Epithelial cell of esophagus (primary cell): Measurements from ENCODE around the gene ZNF282.

Experiments
- DNase-seq: peaks from one replicate; pipeline ENCODE4 v3.0.0; 2010; ENCODE audit warnings: low read depth
- H3K4me3 ChIP-seq: 2 replicates; pipeline ENCODE4 v1.5.1; 2011; ENCODE audit warnings: mild to moderate bottlenecking, low read length, control low read depth
- TF ChIP-seq, protein P1 (sequence below): IDR thresholded peaks from 2 replicates; pipeline ENCODE4 v1.5.1; 2011; ENCODE audit warnings: low read depth, mild to moderate bottlenecking, low read length, control low read depth, inconsistent platforms; ENCODE audit not compliant: insufficient read depth; ENCODE audit errors: missing control alignments

The ZNF282 gene

GRCh38 chr7:149217570-149217969 lies 22.2 kb downstream of the ZNF282 start:
- TF ChIP-seq, protein P1, sequence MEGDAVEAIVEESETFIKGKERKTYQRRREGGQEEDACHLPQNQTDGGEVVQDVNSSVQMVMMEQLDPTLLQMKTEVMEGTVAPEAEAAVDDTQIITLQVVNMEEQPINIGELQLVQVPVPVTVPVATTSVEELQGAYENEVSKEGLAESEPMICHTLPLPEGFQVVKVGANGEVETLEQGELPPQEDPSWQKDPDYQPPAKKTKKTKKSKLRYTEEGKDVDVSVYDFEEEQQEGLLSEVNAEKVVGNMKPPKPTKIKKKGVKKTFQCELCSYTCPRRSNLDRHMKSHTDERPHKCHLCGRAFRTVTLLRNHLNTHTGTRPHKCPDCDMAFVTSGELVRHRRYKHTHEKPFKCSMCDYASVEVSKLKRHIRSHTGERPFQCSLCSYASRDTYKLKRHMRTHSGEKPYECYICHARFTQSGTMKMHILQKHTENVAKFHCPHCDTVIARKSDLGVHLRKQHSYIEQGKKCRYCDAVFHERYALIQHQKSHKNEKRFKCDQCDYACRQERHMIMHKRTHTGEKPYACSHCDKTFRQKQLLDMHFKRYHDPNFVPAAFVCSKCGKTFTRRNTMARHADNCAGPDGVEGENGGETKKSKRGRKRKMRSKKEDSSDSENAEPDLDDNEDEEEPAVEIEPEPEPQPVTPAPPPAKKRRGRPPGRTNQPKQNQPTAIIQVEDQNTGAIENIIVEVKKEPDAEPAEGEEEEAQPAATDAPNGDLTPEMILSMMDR, result no peak
- H3K4me3 ChIP-seq, result no peak overlapping the region
- no peak for DNase-seq

DNA sequence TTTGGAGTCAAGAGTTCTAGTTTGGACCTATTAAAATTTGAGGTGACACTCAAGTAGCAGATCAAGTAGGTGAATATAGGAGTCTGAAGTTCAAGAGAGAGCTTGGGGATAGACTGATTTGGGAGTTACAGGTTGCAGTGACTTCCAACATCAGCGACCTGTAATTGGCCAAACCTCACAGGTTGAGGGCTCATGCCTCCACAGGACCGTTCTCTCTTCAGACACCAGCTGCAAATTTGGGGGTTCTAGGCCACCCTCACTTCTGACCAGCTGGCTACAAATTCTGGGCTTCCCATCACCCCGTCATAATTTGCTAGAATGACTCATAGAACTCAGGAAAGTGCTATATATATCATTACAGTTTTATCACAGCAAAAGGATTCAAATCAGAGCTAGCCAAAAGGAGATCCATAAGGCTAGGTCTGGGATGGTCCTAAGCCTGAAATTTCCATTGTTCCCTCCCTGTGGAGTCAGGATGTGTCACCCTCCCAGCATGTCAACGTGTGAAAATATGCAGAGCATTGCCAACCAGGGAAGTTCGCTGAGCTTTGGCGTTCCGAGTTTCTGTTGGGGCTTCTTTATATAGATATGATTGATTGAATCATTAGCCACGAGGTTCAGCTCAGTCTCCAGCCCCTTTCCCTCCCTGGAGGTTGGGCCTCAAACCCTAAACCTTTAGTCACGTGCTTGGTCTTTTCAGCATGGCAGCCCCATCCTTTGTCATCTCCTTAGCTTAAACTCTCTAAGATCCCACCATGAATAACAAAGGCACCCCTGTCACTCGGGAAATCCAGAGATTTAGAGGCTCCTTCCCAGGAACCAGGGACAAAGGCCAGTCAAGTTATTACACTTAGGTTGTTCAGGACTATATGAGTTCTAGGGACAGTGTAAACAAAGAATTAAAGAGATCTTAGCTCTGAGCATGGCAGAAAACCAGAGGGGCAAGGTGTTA lies 23.4 kb downstream of the ZNF282 start:
- TF ChIP-seq, protein P1, result no peak
- H3K4me3 ChIP-seq, result no peak overlapping the region
- no peak for DNase-seq

DNA sequence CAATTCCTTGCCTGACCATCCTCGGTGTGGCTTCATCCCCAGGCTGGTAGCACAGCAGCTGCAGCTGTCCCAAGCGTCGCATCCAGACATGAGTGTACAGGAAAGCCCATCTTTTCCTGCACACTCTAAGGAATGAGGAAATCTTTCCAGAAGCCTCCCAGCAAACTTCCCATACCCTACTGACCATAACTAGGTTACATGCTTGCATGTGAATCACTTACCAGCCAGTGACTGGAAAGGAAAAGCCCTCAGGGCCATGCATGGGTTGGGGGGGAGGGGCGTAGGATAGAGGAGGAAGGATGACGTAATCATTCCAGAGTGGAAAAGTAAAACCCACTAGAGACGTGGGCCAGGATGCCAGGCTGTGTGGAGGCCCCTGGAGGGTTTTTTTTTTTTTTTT lies 25.2 kb downstream of the ZNF282 start:
- no peak overlapping the region for H3K4me3 ChIP-seq
- DNase-seq, result peak; percentile 87
- TF ChIP-seq, protein P1, result no peak

GRCh38 chr7:149223176-149223575 lies 27.8 kb downstream of the ZNF282 start:
- no peak for DNase-seq

GRCh38 chr7:149223761-149224160 lies 28.4 kb downstream of the ZNF282 start:
- DNase-seq, result no peak
- TF ChIP-seq, protein P1, result no peak
- no peak overlapping the region for H3K4me3 ChIP-seq

More at GRCh38 chr7:149223176-149223575, 27.8 kb downstream of the ZNF282 start:
- H3K4me3 ChIP-seq, result no peak overlapping the region
- TF ChIP-seq, protein P1, result no peak

DNA sequence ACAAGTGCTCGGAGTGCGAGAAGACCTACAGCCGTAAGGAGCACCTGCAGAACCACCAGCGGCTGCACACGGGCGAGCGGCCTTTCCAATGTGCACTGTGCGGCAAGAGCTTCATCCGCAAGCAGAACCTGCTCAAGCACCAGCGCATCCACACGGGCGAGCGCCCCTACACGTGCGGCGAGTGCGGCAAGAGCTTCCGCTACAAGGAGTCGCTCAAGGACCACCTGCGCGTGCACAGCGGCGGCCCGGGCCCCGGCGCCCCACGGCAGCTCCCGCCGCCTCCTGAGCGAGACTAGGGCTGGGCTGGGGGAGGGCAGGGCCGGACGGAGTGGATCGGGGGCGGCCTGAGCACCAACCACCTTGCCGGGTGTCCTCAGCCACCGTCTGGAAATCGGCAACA lies 29.0 kb downstream of the ZNF282 start:
- TF ChIP-seq, protein P1, result no peak
- H3K4me3 ChIP-seq, result no peak overlapping the region
- no peak for DNase-seq
